NCI-H510A treated with DMSO at 0.1 percent for 48 hours (cell line): ENCODE measurements around the gene FLRT2.

ENCODE experiments used
- DNase-seq: peaks from one replicate; lab custom pipeline; 2025; lab: John Stamatoyannopoulos, UW

FLRT2 gene

GRCh38 chr14:85531141-85531586 lies 1.2 kb downstream of the FLRT2 start:
- DNase-seq: no peak

GRCh38 chr14:85531587-85532373 lies 1.8 kb downstream of the FLRT2 start:
- peak; percentile 84 for DNase-seq

- DNase-seq: no peak
Observed at GRCh38 chr14:85532374-85533022, 2.6 kb downstream of the FLRT2 start.

GRCh38 chr14:85533023-85533860 lies 3.3 kb downstream of the FLRT2 start:
- peak; percentile 50 for DNase-seq

- no peak for DNase-seq
Observed at GRCh38 chr14:85533861-85534291, 3.9 kb downstream of the FLRT2 start.

- DNase-seq: no peak
Observed at GRCh38 chr14:85534458-85535293, 4.7 kb downstream of the FLRT2 start.

- DNase-seq: no peak
Observed at GRCh38 chr14:85535321-85535720, 5.4 kb downstream of the FLRT2 start.

GRCh38 chr14:85535991-85536832 lies 6.3 kb downstream of the FLRT2 start:
- no peak for DNase-seq

GRCh38 chr14:85536833-85537190 lies 6.9 kb downstream of the FLRT2 start:
- peak; percentile 72 for DNase-seq

- DNase-seq: no peak
Observed at GRCh38 chr14:85537526-85537925, 7.6 kb downstream of the FLRT2 start.

GRCh38 chr14:85538636-85539035 lies 8.7 kb downstream of the FLRT2 start:
- DNase-seq: no peak

- DNase-seq: no peak
Observed at GRCh38 chr14:85539510-85539909, 9.6 kb downstream of the FLRT2 start.

GRCh38 chr14:85542623-85543022 lies 12.7 kb downstream of the FLRT2 start:
- DNase-seq: no peak

GRCh38 chr14:85545738-85546137 lies 15.8 kb downstream of the FLRT2 start:
- DNase-seq: no peak

GRCh38 chr14:85546390-85546789 lies 16.4 kb downstream of the FLRT2 start:
- no peak for DNase-seq

GRCh38 chr14:85549697-85550096 lies 19.8 kb downstream of the FLRT2 start:
- DNase-seq: no peak

- no peak for DNase-seq
Observed at GRCh38 chr14:85554106-85554505, 24.2 kb downstream of the FLRT2 start.

- no peak for DNase-seq
Observed at GRCh38 chr14:85556267-85556666, 26.3 kb downstream of the FLRT2 start.

- DNase-seq: no peak
Observed at GRCh38 chr14:85558505-85558904, 28.6 kb downstream of the FLRT2 start.

GRCh38 chr14:85562630-85563029 lies 32.7 kb downstream of the FLRT2 start:
- DNase-seq: no peak
